Left ventricle myocardium inferior (tissue), 1 donor: ENCODE data around the gene KCNK10. TPM values are rescaled to one million over a fixed set of nuclear protein-coding genes. Genes with fewer than 3 reads are reported as not detected.

Source experiments
- DNase-seq: peaks from one replicate; pipeline ENCODE4 v3.0.0-alpha.2; 2020
- H3K27ac ChIP-seq: fragments of 200-600 bp; replicated peaks from 2 replicates; pipeline ENCODE4 v1.8.0; 2021
- H3K27me3 ChIP-seq: fragments of 200-600 bp; 2 replicates; pipeline ENCODE4 v1.8.0; 2021; ENCODE audit warnings: low read depth
- H3K36me3 ChIP-seq: fragments of 200-600 bp; 2 replicates; pipeline ENCODE4 v1.8.0; 2021
- H3K4me1 ChIP-seq: fragments of 200-600 bp; 2 replicates; pipeline ENCODE4 v1.8.0; 2021
- H3K4me3 ChIP-seq: fragments of 200-600 bp; 2 replicates; pipeline ENCODE4 v1.8.0; 2021; ENCODE audit warnings: mild to moderate bottlenecking, moderate library complexity
- H3K9me3 ChIP-seq: fragments of 200-600 bp; replicated peaks from 2 replicates; pipeline ENCODE4 v1.8.0; 2021
- intact Hi-C: fragments of 100-400 bp; cut with micrococcal nuclease; formaldehyde crosslinking; loops from one replicate; pipeline ENCODE4 v1.11.0; 2022
- total RNA-seq: library from RNA; stranded (reverse); fragmentation: NEBNext Ultra II Directional; extraction: Animal tissue kit (Norgen Biotek cat#: 25700); gene quantifications from one replicate; pipeline ENCODE4 v1.2.1, GENCODE V29; 2021
- TF ChIP-seq, protein P1 (sequence below): fragments of 200-600 bp; IDR thresholded peaks from 2 replicates; pipeline ENCODE4 v1.8.0; 2021; ENCODE audit warnings: antibody characterized with exemption, mild to moderate bottlenecking, borderline replicate concordance
- donor health status: DM: no; HTN: yes; CAD: no; lungs with severe emphysema.

Gene KCNK10
- total RNA-seq, 1 donor from 2014 or later, result not detected

DNA sequence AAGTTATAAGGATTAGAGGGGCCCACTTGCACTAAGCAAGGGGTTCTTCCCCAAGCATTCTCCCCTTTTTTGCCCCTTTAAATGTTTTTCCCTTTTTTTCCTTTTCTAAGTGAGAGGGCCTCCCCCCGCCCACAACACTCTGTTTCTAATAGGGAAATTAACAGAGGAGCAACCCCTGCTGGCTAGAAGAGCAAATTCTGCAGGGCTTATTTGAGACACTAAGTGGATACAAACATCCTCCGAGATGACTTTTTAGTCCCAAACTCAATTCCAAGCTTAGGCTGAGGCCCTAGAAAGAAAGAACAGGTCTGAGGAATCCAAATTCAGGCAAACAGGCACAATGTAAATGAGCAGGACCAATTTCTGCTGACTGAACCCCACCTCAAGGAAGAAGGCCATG, 179.3 kb downstream of the KCNK10 start:
- no peaks in the 10 kb centered on the region for H3K4me1 ChIP-seq
- H3K36me3 ChIP-seq, result no peaks in the 10 kb centered on the region
- peaks cover 47% of the 10 kb centered on the region for H3K27me3 ChIP-seq
- intact Hi-C loops, result no loop called here
- no peak overlapping the region for H3K4me3 ChIP-seq
- no peak overlapping the region for H3K27ac ChIP-seq
- DNase-seq, result no peak
- TF ChIP-seq, protein P1, sequence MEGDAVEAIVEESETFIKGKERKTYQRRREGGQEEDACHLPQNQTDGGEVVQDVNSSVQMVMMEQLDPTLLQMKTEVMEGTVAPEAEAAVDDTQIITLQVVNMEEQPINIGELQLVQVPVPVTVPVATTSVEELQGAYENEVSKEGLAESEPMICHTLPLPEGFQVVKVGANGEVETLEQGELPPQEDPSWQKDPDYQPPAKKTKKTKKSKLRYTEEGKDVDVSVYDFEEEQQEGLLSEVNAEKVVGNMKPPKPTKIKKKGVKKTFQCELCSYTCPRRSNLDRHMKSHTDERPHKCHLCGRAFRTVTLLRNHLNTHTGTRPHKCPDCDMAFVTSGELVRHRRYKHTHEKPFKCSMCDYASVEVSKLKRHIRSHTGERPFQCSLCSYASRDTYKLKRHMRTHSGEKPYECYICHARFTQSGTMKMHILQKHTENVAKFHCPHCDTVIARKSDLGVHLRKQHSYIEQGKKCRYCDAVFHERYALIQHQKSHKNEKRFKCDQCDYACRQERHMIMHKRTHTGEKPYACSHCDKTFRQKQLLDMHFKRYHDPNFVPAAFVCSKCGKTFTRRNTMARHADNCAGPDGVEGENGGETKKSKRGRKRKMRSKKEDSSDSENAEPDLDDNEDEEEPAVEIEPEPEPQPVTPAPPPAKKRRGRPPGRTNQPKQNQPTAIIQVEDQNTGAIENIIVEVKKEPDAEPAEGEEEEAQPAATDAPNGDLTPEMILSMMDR, result no peak
- no peaks in the 10 kb centered on the region for H3K9me3 ChIP-seq

DNA sequence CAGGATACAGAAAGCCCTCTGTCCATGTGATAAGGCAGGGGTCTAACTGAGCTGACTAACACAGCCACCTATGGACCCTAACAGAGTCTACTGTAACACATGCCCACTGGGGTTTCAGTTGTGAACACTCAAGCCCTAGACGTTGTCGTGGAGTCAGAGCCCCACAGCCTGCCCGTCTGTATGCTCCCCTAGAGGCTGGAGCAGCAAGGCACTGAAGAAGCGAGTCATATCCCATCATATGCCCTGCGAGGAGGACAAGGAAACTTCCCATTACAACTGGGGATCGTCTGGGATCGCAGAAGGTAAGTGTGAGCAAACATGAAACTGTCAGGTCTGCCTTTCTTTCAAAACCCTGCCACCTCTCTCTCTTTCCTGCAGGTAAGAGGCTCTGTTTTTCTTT, 180.1 kb downstream of the KCNK10 start:
- H3K36me3 ChIP-seq, result no peaks in the 10 kb centered on the region
- TF ChIP-seq, protein P1, result no peak

DNA sequence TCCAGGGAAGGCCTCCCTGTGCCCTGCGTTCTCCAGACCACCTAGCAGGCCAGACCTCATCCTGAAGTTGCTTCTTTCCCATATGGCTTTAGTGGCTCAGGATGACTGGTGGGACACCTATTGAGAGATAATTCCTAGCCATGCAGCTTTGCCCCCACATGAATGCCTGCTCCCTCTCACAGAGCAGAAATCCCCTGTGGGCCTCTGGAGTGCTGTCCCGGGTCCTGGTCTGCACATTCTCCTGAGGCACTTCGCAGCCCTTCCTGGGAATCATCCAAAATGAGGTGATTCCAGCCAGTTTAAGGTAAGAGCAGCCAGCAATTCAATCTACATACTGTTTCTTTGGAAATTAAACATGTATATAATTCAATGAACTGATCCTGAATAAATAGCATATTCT, 182.2 kb downstream of the KCNK10 start:
- DNase-seq, result no peak
- TF ChIP-seq, protein P1, result no peak
- no peaks in the 10 kb centered on the region for H3K36me3 ChIP-seq
- no peak overlapping the region for H3K4me3 ChIP-seq
- H3K27ac ChIP-seq, result no peak overlapping the region
- no peaks in the 10 kb centered on the region for H3K4me1 ChIP-seq
- no peaks in the 10 kb centered on the region for H3K9me3 ChIP-seq
- intact Hi-C loops, result no loop called here
- peaks cover 45% of the 10 kb centered on the region for H3K27me3 ChIP-seq

More for the DNA sequence above, 180.1 kb downstream of the KCNK10 start:
- Histone ChIP-seq H3K4me1 (no peaks in the 10 kb centered on the region), H3K4me3 (no peak overlapping the region), H3K27me3 (peaks cover 53% of the 10 kb centered on the region), H3K9me3 (no peaks in the 10 kb centered on the region), H3K27ac (no peak overlapping the region)
- intact Hi-C loops, result no loop called here
- DNase-seq, result no peak

DNA sequence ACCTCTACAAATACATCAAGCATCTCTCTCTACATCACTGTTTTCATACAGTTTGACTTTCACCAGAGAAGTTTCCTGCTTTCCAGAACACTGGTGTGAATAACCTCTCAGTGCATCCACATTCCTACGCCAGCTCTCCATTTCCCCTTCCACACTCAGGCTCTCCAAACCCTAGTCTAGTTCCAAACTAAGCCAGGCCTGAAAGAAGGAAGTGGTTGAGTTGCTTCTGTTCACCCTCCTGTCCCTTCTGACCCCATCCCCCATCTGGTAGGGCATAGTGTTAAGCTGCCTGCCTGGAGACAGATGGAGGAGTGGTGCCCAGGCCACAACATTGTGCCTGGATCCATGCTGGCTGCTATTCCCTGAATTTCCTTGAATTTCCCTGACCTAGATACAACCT, 185.7 kb downstream of the KCNK10 start:
- no peak overlapping the region for H3K27ac ChIP-seq
- no peak overlapping the region for H3K4me3 ChIP-seq
- TF ChIP-seq, protein P1, result no peak
- H3K27me3 ChIP-seq, result peaks cover 32% of the 10 kb centered on the region
- DNase-seq, result no peak
- H3K4me1 ChIP-seq, result no peaks in the 10 kb centered on the region
- intact Hi-C loops, result no loop called here
- H3K9me3 ChIP-seq, result peaks cover 9% of the 10 kb centered on the region
- H3K36me3 ChIP-seq, result no peaks in the 10 kb centered on the region

Other genes starting within 250 kb of the KCNK10 start
- gene SPATA7, start 62.4 kb upstream of the KCNK10 start, total RNA-seq, result 8.5 TPM
- gene PTPN21, start 231.7 kb upstream of the KCNK10 start, total RNA-seq, result 42.3 TPM
- gene ZC3H14, start 239.8 kb upstream of the KCNK10 start, total RNA-seq, result 44.1 TPM